Ecto neural progenitor cell (in vitro differentiated cells): Measurements from ENCODE around the gene SPATA6L.

Experiments
- DNase-seq: peaks from one replicate; pipeline ENCODE4 v3.0.0-alpha.2; 2018; ENCODE audit warnings: low spot score

SPATA6L gene

GRCh38 chr9:4581861-4582565 lies 84.3 kb downstream of the SPATA6L start:
- DNase-seq, result no peak

- DNase-seq, result no peak
Observed at GRCh38 chr9:4581035-4581760, 85.1 kb downstream of the SPATA6L start.

GRCh38 chr9:4579001-4579400 lies 87.3 kb downstream of the SPATA6L start:
- DNase-seq, result no peak

- no peak for DNase-seq
Observed at GRCh38 chr9:4576448-4576847, 89.8 kb downstream of the SPATA6L start.

- no peak for DNase-seq
Observed at GRCh38 chr9:4575997-4576396, 90.3 kb downstream of the SPATA6L start.

GRCh38 chr9:4574657-4575243 lies 91.5 kb downstream of the SPATA6L start:
- no peak for DNase-seq

GRCh38 chr9:4573634-4574389 lies 92.5 kb downstream of the SPATA6L start:
- no peak for DNase-seq

GRCh38 chr9:4573176-4573575 lies 93.1 kb downstream of the SPATA6L start:
- no peak for DNase-seq

GRCh38 chr9:4572184-4572826 lies 94.0 kb downstream of the SPATA6L start:
- DNase-seq, result no peak

- DNase-seq, result no peak
Observed at GRCh38 chr9:4569101-4569500, 97.2 kb downstream of the SPATA6L start.

- no peak for DNase-seq
Observed at GRCh38 chr9:4567601-4568000, 98.7 kb downstream of the SPATA6L start.

GRCh38 chr9:4566806-4567205 lies 99.5 kb downstream of the SPATA6L start:
- no peak for DNase-seq

- DNase-seq, result no peak
Observed at GRCh38 chr9:4563105-4563504, 103.2 kb downstream of the SPATA6L start.

- no peak for DNase-seq
Observed at GRCh38 chr9:4559261-4560182, 106.8 kb downstream of the SPATA6L start.

- DNase-seq, result no peak
Observed at GRCh38 chr9:4558371-4558998, 107.8 kb downstream of the SPATA6L start.

GRCh38 chr9:4555236-4555635 lies 111.0 kb downstream of the SPATA6L start:
- DNase-seq, result no peak

- no peak for DNase-seq
Observed at GRCh38 chr9:4553951-4554381, 112.3 kb downstream of the SPATA6L start.

GRCh38 chr9:4550777-4551484 lies 115.3 kb downstream of the SPATA6L start:
- DNase-seq, result no peak

- no peak for DNase-seq
Observed at GRCh38 chr9:4549751-4550295, 116.5 kb downstream of the SPATA6L start.
